ENCODE results near the gene ACTN4. TPM values are rescaled to one million over a fixed set of nuclear protein-coding genes. Genes with fewer than 3 reads are reported as not detected.
A peak's percentile ranks its signal among the peaks of the same experiment; 100 is the strongest.

The ACTN4 gene
- total RNA-seq, 2 experiments from 2014 or later, result 357 to 373 TPM

- ATAC-seq (no peak), DNase-seq (no peak)
- H3K4me3 Mint-ChIP-seq, result peak overlapping the region; percentile 61
- H3K4me1 Mint-ChIP-seq (ENCODE audit: low read depth), result peaks cover 88% of the 10 kb centered on the region
- no peaks in the 10 kb centered on the region for H3K27me3 Mint-ChIP-seq (ENCODE audit: low read depth)
- H3K9me3 Mint-ChIP-seq (ENCODE audit: insufficient read depth), result no peaks in the 10 kb centered on the region
- peaks cover 49% of the 10 kb centered on the region for H3K36me3 Mint-ChIP-seq (ENCODE audit: low read depth)
- CTCF ChIA-PET, result interaction anchor here (1.0 to 1.2 kb wide), 2 partner anchors 46 to 290 kb away, joined by 3 to 4 read pairs; partner anchors contain the start of gene FAM98C
- POLR2A ChIA-PET, result no interaction called here
- H3K27ac Mint-ChIP-seq, result peak overlapping the region; percentile 88
Observed at GRCh38 chr19:38692458-38693379, 45.3 kb downstream of the ACTN4 start.

GRCh38 chr19:38693380-38694223 is 46.2 kb downstream of the ACTN4 start:
- H3K9me3 Mint-ChIP-seq (ENCODE audit: insufficient read depth), result no peaks in the 10 kb centered on the region
- DNase-seq, result peak; percentile 70

GRCh38 chr19:38695317-38695683 is 47.9 kb downstream of the ACTN4 start:
- peak overlapping the region; percentile 88 for H3K27ac Mint-ChIP-seq
- POLR2A ChIA-PET, result interaction anchor here (0.6 kb wide), 1 partner anchor 82 kb away, joined by 4 read pairs; no protein-coding TSS in a partner anchor
- no peak overlapping the region for H3K4me3 Mint-ChIP-seq
- CTCF ChIA-PET, result interaction anchor here (1.6 kb wide), 1 partner anchor 9 kb away, joined by 5 read pairs; no protein-coding TSS in a partner anchor
- H3K27me3 Mint-ChIP-seq (ENCODE audit: low read depth), result no peaks in the 10 kb centered on the region
- H3K4me1 Mint-ChIP-seq (ENCODE audit: low read depth), result peaks cover 79% of the 10 kb centered on the region
- H3K9me3 Mint-ChIP-seq (ENCODE audit: insufficient read depth), result no peaks in the 10 kb centered on the region
- DNase-seq, result no peak
- peaks cover 39% of the 10 kb centered on the region for H3K36me3 Mint-ChIP-seq (ENCODE audit: low read depth)
- ATAC-seq, result no peak

More at GRCh38 chr19:38693380-38694223, 46.2 kb downstream of the ACTN4 start:
- peaks cover 93% of the 10 kb centered on the region for H3K4me1 Mint-ChIP-seq (ENCODE audit: low read depth)
- ChIA-PET POLR2A (interaction anchor here (0.8 kb wide), 1 partner anchor 37 kb away, joined by 3 read pairs; no protein-coding TSS in a partner anchor), CTCF (interaction anchor here (1.0 to 1.6 kb wide), 5 partner anchors 11 to 291 kb away, joined by 3 to 7 read pairs (median 4); partner anchors contain the start of genes FAM98C, MRPS12 and SARS2)
- no peaks in the 10 kb centered on the region for H3K27me3 Mint-ChIP-seq (ENCODE audit: low read depth)
- peak overlapping the region; percentile 61 for H3K4me3 Mint-ChIP-seq
- H3K36me3 Mint-ChIP-seq (ENCODE audit: low read depth), result peaks cover 46% of the 10 kb centered on the region
- H3K27ac Mint-ChIP-seq, result peak overlapping the region; percentile 88
- peak; percentile 94 for ATAC-seq

GRCh38 chr19:38695832-38696728 is 48.6 kb downstream of the ACTN4 start:
- CTCF ChIA-PET, result interaction anchor here (0.9 kb wide), 1 partner anchor 9 kb away, joined by 3 read pairs; no protein-coding TSS in a partner anchor
- Mint-ChIP-seq H3K4me1 (ENCODE audit: low read depth) (peaks cover 74% of the 10 kb centered on the region), H3K27me3 (ENCODE audit: low read depth) (no peaks in the 10 kb centered on the region), H3K27ac (peak overlapping the region; percentile 88), H3K4me3 (no peak overlapping the region), H3K9me3 (ENCODE audit: insufficient read depth) (no peaks in the 10 kb centered on the region), H3K36me3 (ENCODE audit: low read depth) (peaks cover 44% of the 10 kb centered on the region)
- no peak for ATAC-seq
- no peak for DNase-seq
- POLR2A ChIA-PET, result no interaction called here

- CTCF ChIA-PET, result interaction anchor here (0.9 kb wide), 1 partner anchor 10 kb away, joined by 3 read pairs; no protein-coding TSS in a partner anchor
- H3K4me1 Mint-ChIP-seq (ENCODE audit: low read depth), result peaks cover 69% of the 10 kb centered on the region
- peaks cover 45% of the 10 kb centered on the region for H3K36me3 Mint-ChIP-seq (ENCODE audit: low read depth)
Observed at GRCh38 chr19:38696729-38697055, 49.2 kb downstream of the ACTN4 start.

GRCh38 chr19:38697197-38697596 is 49.7 kb downstream of the ACTN4 start:
- DNase-seq (no peak), ATAC-seq (no peak)
- Mint-ChIP-seq H3K4me1 (ENCODE audit: low read depth) (peaks cover 64% of the 10 kb centered on the region), H3K9me3 (ENCODE audit: insufficient read depth) (no peaks in the 10 kb centered on the region), H3K4me3 (no peak overlapping the region), H3K27me3 (ENCODE audit: low read depth) (no peaks in the 10 kb centered on the region), H3K27ac (peak overlapping the region; percentile 33), H3K36me3 (ENCODE audit: low read depth) (peaks cover 41% of the 10 kb centered on the region)
- ChIA-PET CTCF (no interaction called here), POLR2A (no interaction called here)

More at GRCh38 chr19:38696729-38697055, 49.2 kb downstream of the ACTN4 start:
- no peaks in the 10 kb centered on the region for H3K9me3 Mint-ChIP-seq (ENCODE audit: insufficient read depth)
- DNase-seq, result no peak
- peak overlapping the region; percentile 33 for H3K27ac Mint-ChIP-seq
- POLR2A ChIA-PET, result no interaction called here
- H3K4me3 Mint-ChIP-seq, result no peak overlapping the region
- no peak for ATAC-seq
- H3K27me3 Mint-ChIP-seq (ENCODE audit: low read depth), result no peaks in the 10 kb centered on the region

- no peak for DNase-seq
- CTCF ChIA-PET, result no interaction called here
- ATAC-seq, result no peak
- Mint-ChIP-seq H3K36me3 (ENCODE audit: low read depth) (peaks cover 38% of the 10 kb centered on the region), H3K27me3 (ENCODE audit: low read depth) (no peaks in the 10 kb centered on the region), H3K27ac (no peak overlapping the region), H3K9me3 (ENCODE audit: insufficient read depth) (no peaks in the 10 kb centered on the region), H3K4me1 (ENCODE audit: low read depth) (peaks cover 59% of the 10 kb centered on the region), H3K4me3 (no peak overlapping the region)
- POLR2A ChIA-PET, result no interaction called here
Observed at GRCh38 chr19:38697641-38698071, 50.2 kb downstream of the ACTN4 start.

GRCh38 chr19:38698225-38699026 is 51.0 kb downstream of the ACTN4 start:
- Mint-ChIP-seq H3K9me3 (ENCODE audit: insufficient read depth) (no peaks in the 10 kb centered on the region), H3K4me3 (no peak overlapping the region), H3K36me3 (ENCODE audit: low read depth) (peaks cover 35% of the 10 kb centered on the region), H3K27ac (peak overlapping the region; percentile 63), H3K27me3 (ENCODE audit: low read depth) (no peaks in the 10 kb centered on the region), H3K4me1 (ENCODE audit: low read depth) (peaks cover 51% of the 10 kb centered on the region)
- DNase-seq, result no peak
- ChIA-PET CTCF (no interaction called here), POLR2A (no interaction called here)
- no peak for ATAC-seq

GRCh38 chr19:38699027-38699346 is 51.5 kb downstream of the ACTN4 start:
- Mint-ChIP-seq H3K9me3 (ENCODE audit: insufficient read depth) (no peaks in the 10 kb centered on the region), H3K4me3 (no peak overlapping the region), H3K27me3 (ENCODE audit: low read depth) (no peaks in the 10 kb centered on the region), H3K27ac (peak overlapping the region; percentile 63), H3K36me3 (ENCODE audit: low read depth) (peaks cover 36% of the 10 kb centered on the region), H3K4me1 (ENCODE audit: low read depth) (peaks cover 46% of the 10 kb centered on the region)
- ATAC-seq, result no peak
- POLR2A ChIA-PET, result no interaction called here
- no peak for DNase-seq
- CTCF ChIA-PET, result interaction anchor here (1.0 kb wide), 1 partner anchor 12 kb away, joined by 3 read pairs; no protein-coding TSS in a partner anchor

- no peak for DNase-seq
- no peak for ATAC-seq
- ChIA-PET CTCF (interaction anchor here (1.0 kb wide), 1 partner anchor 13 kb away, joined by 3 read pairs; no protein-coding TSS in a partner anchor), POLR2A (interaction anchor here (1.0 kb wide), 1 partner anchor 30 kb away, joined by 3 read pairs; no protein-coding TSS in a partner anchor)
- Mint-ChIP-seq H3K9me3 (ENCODE audit: insufficient read depth) (no peaks in the 10 kb centered on the region), H3K4me3 (no peak overlapping the region), H3K27me3 (ENCODE audit: low read depth) (no peaks in the 10 kb centered on the region), H3K27ac (no peak overlapping the region), H3K4me1 (ENCODE audit: low read depth) (peaks cover 37% of the 10 kb centered on the region), H3K36me3 (ENCODE audit: low read depth) (peaks cover 40% of the 10 kb centered on the region)
Observed at GRCh38 chr19:38699647-38700349, 52.3 kb downstream of the ACTN4 start.

All from activated CD8-positive, alpha-beta T cell treated with anti-CD3 and anti-CD28 coated beads, Interleukin-2, amount 10 ng/mL, durations not matched to agents 7 days and 5 days (primary cell).